Stomach (tissue), 4 donors: ENCODE measurements around the gene BANP.
"Not testable (repeated sequence)": the region's sequence is repeated elsewhere in the genome, so short reads cannot be mapped to it uniquely, and the experiment has no call there.

Source experiments
- EP300 ChIP-seq: sonication (generic); formaldehyde crosslinking; IDR thresholded peaks from one replicate; pipeline ENCODE4 v1.6.1; 2017; ENCODE audit warnings: antibody characterized with exemption
- POLR2AphosphoS5 ChIP-seq, 3 donors: sonication (generic); formaldehyde crosslinking; IDR thresholded peaks; one replicate each; pipeline ENCODE4 v1.6.1; 2016; ENCODE audit warnings: antibody characterized with exemption in 3 of 3
- TF ChIP-seq, protein P1 (sequence below), 7 experiments: fragments of 450-650 bp in 4 of 7; fragments of 200-600 bp in 3 of 7; sonication (generic) in 3 of 7; IDR thresholded peaks; one replicate each; pipeline ENCODE4 v1.5.1; 2016 to 2019; ENCODE audit warnings: antibody characterized with exemption in 7 of 7, control low read depth in 2 of 7, mild to moderate bottlenecking in 1 of 7

DNA sequence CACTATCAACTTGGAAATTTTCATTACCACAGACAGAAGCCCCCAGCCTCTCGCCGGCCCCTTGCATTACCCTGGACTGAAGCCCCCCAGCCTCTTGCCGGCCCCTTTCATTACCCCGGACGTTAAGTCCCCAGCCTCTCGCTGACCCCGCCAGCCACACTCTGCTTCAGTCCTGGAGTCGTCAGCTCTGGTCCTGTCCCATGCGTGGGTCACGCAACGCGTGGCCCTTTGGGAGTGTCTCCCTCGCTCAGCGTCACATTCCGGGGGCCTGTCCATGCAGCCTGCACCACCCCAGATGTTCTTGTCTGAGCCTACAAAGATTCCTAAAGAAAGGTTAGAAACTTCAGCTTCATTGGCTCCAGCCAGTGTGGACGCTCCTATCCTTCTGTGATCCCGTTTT lies 153.1 kb downstream of the BANP start:
- TF ChIP-seq, protein P1, sequence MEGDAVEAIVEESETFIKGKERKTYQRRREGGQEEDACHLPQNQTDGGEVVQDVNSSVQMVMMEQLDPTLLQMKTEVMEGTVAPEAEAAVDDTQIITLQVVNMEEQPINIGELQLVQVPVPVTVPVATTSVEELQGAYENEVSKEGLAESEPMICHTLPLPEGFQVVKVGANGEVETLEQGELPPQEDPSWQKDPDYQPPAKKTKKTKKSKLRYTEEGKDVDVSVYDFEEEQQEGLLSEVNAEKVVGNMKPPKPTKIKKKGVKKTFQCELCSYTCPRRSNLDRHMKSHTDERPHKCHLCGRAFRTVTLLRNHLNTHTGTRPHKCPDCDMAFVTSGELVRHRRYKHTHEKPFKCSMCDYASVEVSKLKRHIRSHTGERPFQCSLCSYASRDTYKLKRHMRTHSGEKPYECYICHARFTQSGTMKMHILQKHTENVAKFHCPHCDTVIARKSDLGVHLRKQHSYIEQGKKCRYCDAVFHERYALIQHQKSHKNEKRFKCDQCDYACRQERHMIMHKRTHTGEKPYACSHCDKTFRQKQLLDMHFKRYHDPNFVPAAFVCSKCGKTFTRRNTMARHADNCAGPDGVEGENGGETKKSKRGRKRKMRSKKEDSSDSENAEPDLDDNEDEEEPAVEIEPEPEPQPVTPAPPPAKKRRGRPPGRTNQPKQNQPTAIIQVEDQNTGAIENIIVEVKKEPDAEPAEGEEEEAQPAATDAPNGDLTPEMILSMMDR (IDR thresholded peaks at IDR 0.05): not testable (repeated sequence)
- not testable (repeated sequence) for TF ChIP-seq EP300; POLR2AphosphoS5 (IDR thresholded peaks at IDR 0.05)
